HG03460 (cell line): ENCODE results near the gene PNMA6F.
"Not testable (repeated sequence)": the region's sequence is repeated elsewhere in the genome, so short reads cannot be mapped to it uniquely, and the experiment has no call there.

Source experiments
- ATAC-seq: cut with Tn5 transposase; IDR thresholded peaks from one replicate; pipeline ENCODE4 v1.9.1; 2021; ENCODE audit not compliant: unreplicated experiment

Gene PNMA6F

DNA sequence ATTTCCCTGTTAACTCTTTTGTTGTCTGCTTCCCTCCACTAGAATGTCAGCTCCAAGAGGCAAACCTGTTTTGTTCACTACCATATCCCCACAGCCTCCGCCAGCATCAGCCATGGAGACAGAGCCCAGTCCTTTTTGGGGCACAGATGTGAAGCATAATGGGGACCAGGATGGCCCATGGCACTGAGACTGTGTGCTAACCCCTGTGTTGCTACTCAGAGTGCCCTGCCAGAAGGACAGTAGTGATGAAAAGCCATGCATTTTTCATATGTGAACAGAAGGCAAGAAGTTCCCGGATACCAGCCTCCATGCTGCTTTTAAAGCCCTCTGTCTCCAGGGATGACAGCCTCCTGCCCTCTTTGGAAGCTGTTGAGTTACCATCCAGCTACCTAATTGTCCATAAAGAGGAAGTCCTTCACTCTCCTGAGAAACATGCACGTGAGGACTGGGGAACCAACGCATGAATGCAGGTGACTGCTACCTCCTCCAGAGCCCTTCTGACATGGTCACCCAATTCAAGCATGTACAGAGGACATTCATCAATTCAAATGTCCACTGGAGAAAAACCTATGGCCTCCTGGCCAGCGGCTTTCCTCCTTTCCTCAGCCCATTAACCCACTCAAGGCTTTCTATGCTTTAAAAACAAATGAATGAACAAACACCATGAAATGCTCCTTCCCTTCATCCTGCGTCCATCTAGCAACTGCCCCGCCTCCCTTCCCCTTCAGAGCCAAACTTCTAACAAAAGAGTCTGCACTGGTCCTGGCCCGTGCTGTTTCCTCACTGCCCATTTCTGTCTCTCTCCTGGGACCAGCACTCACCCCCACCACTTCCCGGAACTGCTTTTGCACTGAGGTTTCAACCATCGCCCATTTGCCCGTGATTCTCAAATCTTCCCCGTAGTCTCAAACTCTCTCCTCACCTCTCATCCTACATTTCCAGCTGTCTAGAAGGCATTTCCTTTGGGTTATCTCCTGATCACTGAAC, 18.0 kb downstream of the PNMA6F start:
- ATAC-seq, result no peak

DNA sequence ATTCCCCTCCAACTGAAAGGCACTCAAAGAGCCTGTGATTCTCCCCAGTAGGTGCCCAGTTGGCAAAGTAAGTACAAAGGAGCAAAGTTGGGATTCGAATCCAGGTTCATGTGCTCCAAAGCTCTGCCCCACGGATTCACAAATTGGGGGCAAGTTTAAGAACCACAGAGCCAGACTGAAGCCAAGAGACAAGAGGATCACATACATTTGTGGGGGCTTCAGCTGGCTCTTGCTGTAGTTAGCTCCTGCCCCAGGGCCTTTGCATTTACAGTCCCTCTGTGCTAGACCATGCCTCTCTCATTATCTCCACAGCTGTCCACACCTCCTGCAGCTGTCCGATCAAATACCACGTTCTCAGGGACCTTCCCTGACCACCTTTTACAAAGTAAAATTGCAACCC, 18.8 kb downstream of the PNMA6F start:
- no peak for ATAC-seq

DNA sequence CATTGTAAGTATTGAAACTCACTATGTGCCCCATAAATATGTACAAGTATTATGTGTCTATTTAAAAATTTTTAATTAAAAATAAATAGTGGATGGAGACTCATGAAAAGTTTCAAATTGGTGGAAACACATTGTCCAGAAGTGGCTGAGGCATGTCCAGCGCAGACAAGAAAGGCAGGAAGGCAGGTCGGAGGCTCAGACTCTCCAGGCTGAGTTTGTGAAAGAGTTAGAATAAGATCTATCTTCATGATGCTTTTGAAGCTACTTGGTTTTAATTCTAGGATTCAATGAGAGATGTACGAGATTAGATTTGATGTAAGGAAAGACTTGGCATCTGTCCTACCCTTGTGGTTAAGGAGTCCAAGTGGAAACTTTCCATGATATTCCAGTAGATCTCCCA, 19.8 kb downstream of the PNMA6F start:
- ATAC-seq, result no peak

DNA sequence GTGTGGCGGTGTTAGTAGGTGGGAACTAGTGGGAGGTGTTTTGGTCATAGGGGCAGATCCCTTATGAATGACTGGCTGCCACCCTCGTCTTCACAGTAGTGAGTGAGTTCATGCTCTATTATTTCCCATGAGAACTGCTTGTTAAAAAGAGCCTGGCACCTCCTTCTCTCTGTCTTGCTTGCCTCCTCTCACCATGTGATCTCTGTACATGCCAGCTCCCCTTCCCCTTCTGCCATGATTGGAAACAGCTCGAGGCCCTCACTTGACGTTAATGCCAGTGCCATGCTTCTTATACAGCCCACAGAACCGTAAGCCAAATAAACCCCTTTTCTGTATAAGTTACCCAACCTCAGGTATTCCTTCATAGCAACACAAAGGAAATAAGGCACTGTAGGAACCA, 21.7 kb downstream of the PNMA6F start:
- no peak for ATAC-seq

DNA sequence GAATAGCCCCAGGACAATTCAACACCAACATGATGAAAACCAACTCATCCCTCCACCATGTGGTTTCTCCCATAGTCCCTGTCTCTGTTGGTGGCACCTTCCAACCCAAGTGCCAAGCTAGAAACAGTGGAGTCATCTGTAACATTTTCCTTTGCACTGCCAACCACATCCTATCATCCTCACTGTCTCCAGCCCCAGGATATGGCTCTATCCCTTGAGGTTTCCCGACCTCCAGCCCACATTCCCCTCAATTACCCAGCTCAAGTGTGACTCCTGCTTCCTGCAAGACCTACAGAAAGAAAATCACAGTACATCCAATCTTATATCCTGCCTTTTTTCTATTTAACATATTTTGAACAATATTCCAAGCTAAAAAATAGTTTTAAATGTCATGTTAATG, 24.2 kb downstream of the PNMA6F start:
- no peak for ATAC-seq

DNA sequence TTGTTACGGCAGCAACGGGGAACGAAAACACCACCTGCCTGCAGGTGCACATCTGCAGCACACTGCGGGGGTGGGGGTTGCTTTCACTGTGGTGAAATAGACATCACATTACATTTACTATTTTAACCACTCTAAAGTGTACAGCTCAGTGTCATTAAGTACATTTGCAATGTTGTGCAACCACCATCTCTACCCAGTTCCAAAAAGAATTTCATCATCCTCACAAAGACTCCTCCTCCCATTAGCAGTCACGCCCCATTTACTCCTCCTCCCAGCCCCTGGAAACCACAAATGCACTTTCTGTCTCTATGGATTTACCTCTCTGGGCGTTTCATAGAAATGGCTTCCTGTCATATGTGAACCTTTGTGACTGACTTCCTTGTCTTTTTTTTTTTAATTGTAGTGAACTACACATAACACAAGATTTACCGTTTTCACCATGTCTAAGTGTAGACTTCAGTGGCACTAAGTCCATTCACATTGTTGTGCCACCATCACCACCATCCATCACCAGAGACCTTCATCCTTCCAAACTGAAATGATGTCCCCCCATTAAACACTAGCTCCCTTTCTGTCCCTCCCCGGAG, 28.0 kb downstream of the PNMA6F start:
- not testable (repeated sequence) for ATAC-seq

DNA sequence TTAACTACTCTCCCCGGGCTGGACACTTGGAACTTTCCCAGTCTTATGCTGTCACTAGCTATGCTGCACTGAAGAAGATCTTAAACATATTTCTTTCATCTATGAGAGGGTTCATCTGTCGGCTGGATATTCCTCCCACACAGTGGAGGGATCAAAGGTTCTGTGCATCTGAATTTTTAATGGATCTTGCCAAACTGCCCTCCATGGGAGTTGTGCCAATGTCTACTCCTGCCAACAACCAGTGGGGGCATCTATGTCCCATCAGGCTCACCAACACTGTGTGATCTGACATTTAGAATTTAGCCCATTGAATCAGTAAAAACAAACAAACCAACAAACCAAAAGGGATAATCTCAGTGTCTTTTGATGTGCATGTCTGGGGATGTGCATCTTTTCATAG, 32.8 kb downstream of the PNMA6F start:
- not testable (repeated sequence) for ATAC-seq

DNA sequence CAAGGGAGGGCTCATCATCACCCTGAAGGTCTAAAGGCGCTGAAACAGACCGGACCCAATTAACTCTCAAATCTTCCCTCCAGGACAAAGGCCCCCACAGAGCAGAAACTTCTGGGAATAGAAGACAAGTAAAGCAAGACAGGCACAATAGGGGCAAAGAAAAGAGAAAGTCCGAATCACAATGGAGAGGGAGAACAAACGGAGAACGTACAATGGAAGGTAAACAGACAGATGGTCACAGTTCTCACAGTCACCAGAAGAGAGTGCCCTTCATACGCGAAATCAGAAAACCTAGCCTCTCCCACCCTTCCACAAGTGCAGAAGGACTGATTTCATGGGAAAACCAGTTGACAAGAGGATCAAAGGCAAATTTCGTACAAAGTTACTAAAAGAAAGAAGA, 35.9 kb downstream of the PNMA6F start:
- ATAC-seq, result not testable (repeated sequence)

DNA sequence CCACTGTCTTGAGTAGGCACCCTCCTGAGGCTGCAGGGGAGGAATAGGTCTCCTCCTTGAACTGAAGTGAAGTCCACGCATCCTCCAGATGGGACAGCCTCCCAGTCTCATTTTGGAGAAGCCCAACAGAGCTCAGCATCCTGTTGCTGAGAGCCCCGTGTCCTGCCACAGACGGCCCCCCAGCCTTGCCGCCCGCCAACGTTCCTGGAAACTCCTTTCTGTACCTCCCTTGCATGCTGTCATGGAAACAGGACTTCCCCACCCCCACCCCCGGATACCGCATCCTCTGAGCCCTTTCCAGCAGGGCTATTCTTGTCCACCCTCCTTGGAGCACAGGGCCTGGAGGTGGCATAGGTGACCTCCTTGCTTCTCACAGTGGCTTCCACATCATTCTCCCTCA, 37.6 kb downstream of the PNMA6F start:
- not testable (repeated sequence) for ATAC-seq

DNA sequence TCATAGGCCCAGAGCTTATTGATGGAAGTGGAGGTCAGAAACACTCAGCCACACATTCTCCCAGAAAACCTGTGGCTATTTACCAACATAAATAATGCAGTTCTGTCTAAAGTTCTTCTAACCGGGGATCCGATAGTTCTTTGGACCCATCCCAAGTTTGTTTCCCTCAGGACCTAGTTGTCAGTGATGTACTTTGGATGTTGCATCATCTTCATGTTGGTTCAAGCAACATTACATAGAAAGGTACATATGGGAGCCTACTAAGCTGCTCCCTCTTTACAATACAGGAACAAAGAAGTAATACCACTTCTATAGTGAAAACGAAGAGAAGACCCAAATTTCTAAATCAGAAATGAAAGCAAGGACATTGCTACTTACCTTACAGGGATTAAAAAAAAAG, 39.8 kb downstream of the PNMA6F start:
- ATAC-seq, result not testable (repeated sequence)

DNA sequence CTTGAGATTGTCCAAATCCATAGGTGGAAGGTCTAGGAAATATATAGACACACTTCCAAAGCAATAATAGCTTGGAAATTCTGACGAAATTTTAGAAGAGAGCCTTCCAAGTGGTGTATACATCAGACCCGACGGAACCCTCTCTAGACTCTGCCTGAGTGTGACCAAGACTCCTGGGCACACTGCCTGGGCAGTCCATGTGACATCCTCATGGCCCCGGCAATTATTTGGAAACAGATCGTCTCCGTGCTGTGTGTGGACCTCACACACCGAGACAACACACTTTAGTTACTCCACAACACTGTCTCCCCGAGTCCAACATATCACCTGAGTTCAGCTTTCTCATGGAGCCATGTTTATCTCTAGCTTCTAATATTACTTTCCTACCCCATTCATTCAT, 42.3 kb downstream of the PNMA6F start:
- not testable (repeated sequence) for ATAC-seq

DNA sequence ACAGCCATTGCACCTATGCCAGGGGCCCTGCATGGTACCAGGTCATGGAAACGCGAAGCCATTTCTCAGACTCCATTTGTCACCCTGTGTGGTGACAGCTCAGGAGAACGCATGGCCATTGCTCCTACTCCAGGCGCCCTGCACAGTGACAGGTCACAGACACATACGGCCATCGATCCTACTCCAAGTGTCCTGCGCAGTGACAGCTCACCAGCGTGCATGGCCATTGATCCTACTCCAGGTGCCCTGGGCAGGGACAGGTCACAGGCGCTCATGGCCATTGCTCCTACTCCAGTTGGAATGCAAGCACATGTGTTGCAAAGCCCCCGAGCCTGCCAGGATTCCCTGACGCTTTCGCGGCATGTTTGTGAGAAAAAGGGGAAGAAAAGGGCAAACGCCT, 45.5 kb downstream of the PNMA6F start:
- not testable (repeated sequence) for ATAC-seq

DNA sequence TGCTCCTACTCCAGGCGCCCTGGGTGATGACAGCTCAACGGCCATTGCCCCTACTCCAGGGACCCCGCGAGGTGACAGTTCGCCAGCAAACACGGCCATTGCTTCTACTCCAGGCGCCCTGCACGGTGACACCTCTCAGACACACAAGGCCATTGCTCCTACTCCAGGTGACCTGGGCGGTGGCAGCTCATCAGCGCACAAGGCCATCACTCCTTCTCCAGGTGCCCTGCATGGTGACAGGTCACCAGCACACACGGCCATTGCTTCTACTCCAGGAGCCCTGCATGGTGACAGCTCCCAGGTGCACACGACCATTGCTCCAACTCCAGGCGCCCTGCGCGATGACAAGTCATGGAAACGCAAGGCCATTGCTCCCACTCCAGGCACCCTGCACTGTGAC, 46.1 kb downstream of the PNMA6F start:
- ATAC-seq, result not testable (repeated sequence)

DNA sequence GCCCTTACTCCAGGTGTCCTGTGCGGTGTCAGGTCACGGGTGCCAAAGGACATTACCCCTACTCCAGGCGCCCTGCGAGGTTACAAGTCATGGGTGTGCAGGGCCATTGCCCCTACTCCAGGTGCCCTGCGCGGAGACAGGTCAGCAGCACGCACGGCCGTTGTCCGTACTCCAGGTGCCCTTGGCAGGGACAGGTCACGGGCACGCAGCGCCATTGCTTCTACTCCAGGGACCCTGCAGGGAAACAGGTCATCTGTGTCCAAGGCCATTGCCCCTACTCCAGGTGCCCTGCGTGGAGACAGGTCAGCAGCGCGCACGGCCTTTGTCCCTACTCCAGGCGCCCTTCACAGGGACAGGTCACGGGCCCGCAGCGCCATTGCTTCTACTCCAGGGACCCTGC, 49.0 kb downstream of the PNMA6F start:
- not testable (repeated sequence) for ATAC-seq

DNA sequence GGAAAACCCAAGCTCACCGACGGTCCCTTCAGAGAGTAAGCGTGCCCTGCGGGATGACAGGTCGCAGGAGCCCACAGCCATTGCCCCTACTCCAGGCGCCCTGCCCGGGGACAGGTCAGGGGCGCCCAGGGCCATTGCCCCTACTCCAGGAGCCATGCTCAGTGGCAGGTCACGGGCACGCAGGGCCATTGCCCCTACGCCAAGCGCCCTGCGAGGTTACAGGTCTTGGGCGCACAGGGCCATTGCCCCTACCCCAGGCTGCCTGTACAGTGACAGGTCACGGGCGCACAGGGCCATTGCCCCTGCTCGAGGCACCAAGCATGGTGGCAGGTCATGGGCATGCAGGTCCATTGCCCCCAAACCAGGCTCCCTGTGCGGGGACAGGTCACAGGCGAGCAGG, 49.5 kb downstream of the PNMA6F start:
- not testable (repeated sequence) for ATAC-seq
